Neural cell (in vitro differentiated cells): Measurements from ENCODE around the gene CACNA1S. TPM values are rescaled to one million over a fixed set of nuclear protein-coding genes. Genes with fewer than 3 reads are reported as not detected.

Experiments
- H2AFZ ChIP-seq: fragments of 200-600, 300-800 bp; sonication (generic), shearing (Covaris generic); 2 replicates; pipeline ENCODE4 v1.6.0; 2014; ENCODE audit warnings: low read depth, mild to moderate bottlenecking, antibody characterized with exemption, low read length, moderate library complexity
- H3F3A ChIP-seq: fragments of 200-600 bp; shearing (Covaris generic); 2 replicates; pipeline ENCODE4 v1.6.1; 2016; ENCODE audit warnings: mild to moderate bottlenecking, moderate library complexity, mixed read lengths, antibody characterized with exemption, low read length; ENCODE audit not compliant: insufficient read depth, poor library complexity, severe bottlenecking
- H3K27ac ChIP-seq: fragments of 200-600, 300-800 bp; sonication (generic), shearing (Covaris generic); 2 replicates; pipeline ENCODE4 v1.5.1; 2014; ENCODE audit warnings: mild to moderate bottlenecking, low read length, moderate library complexity
- H3K27me3 ChIP-seq: fragments of 300-800, 200-600 bp; sonication (generic), shearing (Covaris generic); 2 replicates; pipeline ENCODE4 v1.6.0; 2014; ENCODE audit warnings: mild to moderate bottlenecking, low read depth, low read length, moderate library complexity; ENCODE audit not compliant: insufficient read depth
- H3K36me3 ChIP-seq: fragments of 300-800, 200-600 bp; sonication (generic), shearing (Covaris generic); 2 replicates; pipeline ENCODE4 v1.5.1; 2014; ENCODE audit warnings: mild to moderate bottlenecking, antibody characterized with exemption, low read length, moderate library complexity; ENCODE audit not compliant: insufficient read depth
- H3K4me2 ChIP-seq: fragments of 300-800, 200-600 bp; sonication (generic), shearing (Covaris generic); 2 replicates; pipeline ENCODE4 v1.6.0; 2014; ENCODE audit warnings: mild to moderate bottlenecking, low read length
- H3K4me3 ChIP-seq: fragments of 300-800, 200-600 bp; sonication (generic), shearing (Covaris generic); 2 replicates; pipeline ENCODE4 v1.5.1; 2014; ENCODE audit warnings: mild to moderate bottlenecking, low read length, moderate library complexity
- H3K79me2 ChIP-seq: fragments of 200-600 bp; shearing (Covaris generic); replicated peaks from 2 replicates; pipeline ENCODE4 v1.6.0; 2014; ENCODE audit warnings: mild to moderate bottlenecking, low read length, moderate library complexity; ENCODE audit not compliant: insufficient read depth
- H3K9ac ChIP-seq: fragments of 300-800, 200-600 bp; sonication (generic), shearing (Covaris generic); 2 replicates; pipeline ENCODE4 v1.6.1; 2016; ENCODE audit warnings: mild to moderate bottlenecking, low read length, mixed read lengths
- H3K9me2 ChIP-seq: fragments of 200-600 bp; shearing (Covaris generic); 2 replicates; pipeline ENCODE4 v1.6.1; 2016; ENCODE audit warnings: mild to moderate bottlenecking, low read length, mixed read lengths; ENCODE audit not compliant: insufficient read depth
- H3K9me3 ChIP-seq: fragments of 200-600, 300-800 bp; sonication (generic), shearing (Covaris generic); 2 replicates; pipeline ENCODE4 v1.6.1; 2016; ENCODE audit warnings: mild to moderate bottlenecking, mixed run types, low read length, moderate library complexity, mixed read lengths
- H4K20me1 ChIP-seq: fragments of 200-600 bp; shearing (Covaris generic); 2 replicates; pipeline ENCODE4 v1.6.1; 2016; ENCODE audit warnings: mild to moderate bottlenecking, mixed run types; ENCODE audit not compliant: insufficient read depth
- EP300 ChIP-seq: fragments of 450-650 bp; conservative IDR thresholded peaks from 2 replicates; pipeline ENCODE4 v1.6.1; 2014; ENCODE audit warnings: antibody characterized with exemption, mild to moderate bottlenecking, moderate library complexity; ENCODE audit not compliant: poor library complexity, severe bottlenecking
- EZH2 ChIP-seq: fragments of 200-600, 300-800 bp; shearing (Covaris generic), sonication (generic); IDR thresholded peaks from 2 replicates; pipeline ENCODE4 v1.6.1; 2014; ENCODE audit warnings: antibody characterized with exemption, low read length, borderline replicate concordance, mild to moderate bottlenecking; ENCODE audit not compliant: insufficient read depth, poor library complexity, severe bottlenecking
- MXI1 ChIP-seq: fragments of 450-650 bp; conservative IDR thresholded peaks from 2 replicates; pipeline ENCODE4 v1.6.1; 2014; ENCODE audit warnings: antibody characterized with exemption, mild to moderate bottlenecking; ENCODE audit not compliant: poor library complexity, severe bottlenecking
- POLR2AphosphoS5 ChIP-seq: IDR thresholded peaks from 2 replicates; pipeline ENCODE4 v1.6.1; 2012
- RAD21 ChIP-seq: fragments of 450-650 bp; conservative IDR thresholded peaks from 2 replicates; pipeline ENCODE4 v1.6.1; 2014; ENCODE audit warnings: antibody characterized with exemption, mild to moderate bottlenecking, moderate library complexity
- SMC3 ChIP-seq: fragments of 450-650 bp; conservative IDR thresholded peaks from 2 replicates; pipeline ENCODE4 v1.6.1; 2014; ENCODE audit warnings: antibody characterized with exemption, mild to moderate bottlenecking, moderate library complexity; ENCODE audit not compliant: poor library complexity
- TAF1 ChIP-seq: IDR thresholded peaks from 2 replicates; pipeline ENCODE4 v1.6.1; 2012; ENCODE audit warnings: low read depth
- polyA plus RNA-seq: library from polyadenylated mRNA; depleted of rRNA; stranded (reverse); fragments of >200 nt; gene quantifications from 2 replicates; pipeline ENCODE4 v1.2.3, GENCODE V29; 2014
- TF ChIP-seq, protein P1 (sequence below): IDR thresholded peaks from 2 replicates; pipeline ENCODE4 v1.6.1; 2012; ENCODE audit warnings: borderline replicate concordance
- TF ChIP-seq, protein P2 (sequence below): fragments of 450-650 bp; IDR thresholded peaks from 2 replicates; pipeline ENCODE4 v1.5.1; 2014; ENCODE audit warnings: antibody characterized with exemption, mild to moderate bottlenecking, moderate library complexity; ENCODE audit not compliant: poor library complexity, severe bottlenecking

The CACNA1S gene
- polyA plus RNA-seq, 1 donor from 2014 or later = 0.05 TPM

DNA sequence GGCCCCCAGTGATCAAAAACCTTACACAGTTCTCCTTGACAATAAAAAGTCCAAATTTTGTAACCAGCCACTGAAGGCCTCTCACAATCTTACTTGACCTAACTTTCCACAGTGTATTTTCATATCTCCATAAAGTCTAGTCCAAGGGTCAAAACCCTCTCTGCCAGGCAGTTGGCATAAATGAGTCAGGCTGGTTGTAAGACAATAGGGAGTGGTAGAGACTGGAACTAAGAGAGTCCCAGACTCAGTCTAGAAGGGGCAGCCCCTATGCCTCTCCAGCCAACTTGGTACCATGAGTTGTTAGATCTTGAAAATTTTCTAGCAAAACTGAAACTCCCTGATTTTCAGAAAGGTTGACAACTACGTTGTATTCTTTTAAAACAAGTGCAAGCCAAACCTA is 109.7 kb downstream of the CACNA1S start:
- no peaks in the 10 kb centered on the region for H3K9me3 ChIP-seq
- no peak overlapping the region for H3K4me2 ChIP-seq
- H3F3A ChIP-seq = no peaks in the 10 kb centered on the region
- H4K20me1 ChIP-seq = peaks cover under 1% of the 10 kb centered on the region
- no peak overlapping the region for H2AFZ ChIP-seq
- peaks cover 1% of the 10 kb centered on the region for H3K79me2 ChIP-seq
- H3K27ac ChIP-seq = no peak overlapping the region
- TF ChIP-seq RAD21 (no peak), MXI1 (no peak), EP300 (no peak), POLR2AphosphoS5 (no peak), EZH2 (no peak)
- TF ChIP-seq, protein P1, sequence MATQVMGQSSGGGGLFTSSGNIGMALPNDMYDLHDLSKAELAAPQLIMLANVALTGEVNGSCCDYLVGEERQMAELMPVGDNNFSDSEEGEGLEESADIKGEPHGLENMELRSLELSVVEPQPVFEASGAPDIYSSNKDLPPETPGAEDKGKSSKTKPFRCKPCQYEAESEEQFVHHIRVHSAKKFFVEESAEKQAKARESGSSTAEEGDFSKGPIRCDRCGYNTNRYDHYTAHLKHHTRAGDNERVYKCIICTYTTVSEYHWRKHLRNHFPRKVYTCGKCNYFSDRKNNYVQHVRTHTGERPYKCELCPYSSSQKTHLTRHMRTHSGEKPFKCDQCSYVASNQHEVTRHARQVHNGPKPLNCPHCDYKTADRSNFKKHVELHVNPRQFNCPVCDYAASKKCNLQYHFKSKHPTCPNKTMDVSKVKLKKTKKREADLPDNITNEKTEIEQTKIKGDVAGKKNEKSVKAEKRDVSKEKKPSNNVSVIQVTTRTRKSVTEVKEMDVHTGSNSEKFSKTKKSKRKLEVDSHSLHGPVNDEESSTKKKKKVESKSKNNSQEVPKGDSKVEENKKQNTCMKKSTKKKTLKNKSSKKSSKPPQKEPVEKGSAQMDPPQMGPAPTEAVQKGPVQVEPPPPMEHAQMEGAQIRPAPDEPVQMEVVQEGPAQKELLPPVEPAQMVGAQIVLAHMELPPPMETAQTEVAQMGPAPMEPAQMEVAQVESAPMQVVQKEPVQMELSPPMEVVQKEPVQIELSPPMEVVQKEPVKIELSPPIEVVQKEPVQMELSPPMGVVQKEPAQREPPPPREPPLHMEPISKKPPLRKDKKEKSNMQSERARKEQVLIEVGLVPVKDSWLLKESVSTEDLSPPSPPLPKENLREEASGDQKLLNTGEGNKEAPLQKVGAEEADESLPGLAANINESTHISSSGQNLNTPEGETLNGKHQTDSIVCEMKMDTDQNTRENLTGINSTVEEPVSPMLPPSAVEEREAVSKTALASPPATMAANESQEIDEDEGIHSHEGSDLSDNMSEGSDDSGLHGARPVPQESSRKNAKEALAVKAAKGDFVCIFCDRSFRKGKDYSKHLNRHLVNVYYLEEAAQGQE = no peak
- TF ChIP-seq, protein P2, sequence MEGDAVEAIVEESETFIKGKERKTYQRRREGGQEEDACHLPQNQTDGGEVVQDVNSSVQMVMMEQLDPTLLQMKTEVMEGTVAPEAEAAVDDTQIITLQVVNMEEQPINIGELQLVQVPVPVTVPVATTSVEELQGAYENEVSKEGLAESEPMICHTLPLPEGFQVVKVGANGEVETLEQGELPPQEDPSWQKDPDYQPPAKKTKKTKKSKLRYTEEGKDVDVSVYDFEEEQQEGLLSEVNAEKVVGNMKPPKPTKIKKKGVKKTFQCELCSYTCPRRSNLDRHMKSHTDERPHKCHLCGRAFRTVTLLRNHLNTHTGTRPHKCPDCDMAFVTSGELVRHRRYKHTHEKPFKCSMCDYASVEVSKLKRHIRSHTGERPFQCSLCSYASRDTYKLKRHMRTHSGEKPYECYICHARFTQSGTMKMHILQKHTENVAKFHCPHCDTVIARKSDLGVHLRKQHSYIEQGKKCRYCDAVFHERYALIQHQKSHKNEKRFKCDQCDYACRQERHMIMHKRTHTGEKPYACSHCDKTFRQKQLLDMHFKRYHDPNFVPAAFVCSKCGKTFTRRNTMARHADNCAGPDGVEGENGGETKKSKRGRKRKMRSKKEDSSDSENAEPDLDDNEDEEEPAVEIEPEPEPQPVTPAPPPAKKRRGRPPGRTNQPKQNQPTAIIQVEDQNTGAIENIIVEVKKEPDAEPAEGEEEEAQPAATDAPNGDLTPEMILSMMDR = no peak
- no peaks in the 10 kb centered on the region for H3K9me2 ChIP-seq
- no peak overlapping the region for H3K9ac ChIP-seq
- no peaks in the 10 kb centered on the region for H3K27me3 ChIP-seq
- H3K4me3 ChIP-seq = no peak overlapping the region
- peaks cover 25% of the 10 kb centered on the region for H3K36me3 ChIP-seq

DNA sequence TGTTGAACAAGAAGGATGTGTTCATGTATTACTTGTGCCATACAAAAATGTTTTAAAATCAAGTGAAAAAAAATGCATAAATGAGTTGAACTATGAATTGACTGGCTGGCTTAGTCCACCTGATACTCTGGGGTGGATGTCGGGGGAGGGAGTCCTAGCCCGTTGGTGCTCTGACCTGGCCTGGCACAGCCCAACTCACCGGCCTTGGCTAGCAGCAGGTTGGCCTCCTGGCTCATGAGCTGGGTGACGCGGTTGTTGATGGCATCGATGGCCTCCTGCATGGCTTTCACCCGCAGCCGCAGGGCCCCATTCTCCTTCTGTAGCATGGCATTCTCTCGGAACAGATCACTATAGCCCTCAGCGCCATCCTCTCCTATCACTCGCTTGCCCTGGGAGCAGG is 110.3 kb downstream of the CACNA1S start:
- H2AFZ ChIP-seq = no peak overlapping the region
- H4K20me1 ChIP-seq = no peaks in the 10 kb centered on the region
- no peak overlapping the region for H3K27ac ChIP-seq
- peaks cover 25% of the 10 kb centered on the region for H3K36me3 ChIP-seq
- no peaks in the 10 kb centered on the region for H3K9me2 ChIP-seq
- H3K9ac ChIP-seq = no peak overlapping the region
- no peaks in the 10 kb centered on the region for H3K27me3 ChIP-seq
- H3K4me2 ChIP-seq = no peak overlapping the region
- no peaks in the 10 kb centered on the region for H3K9me3 ChIP-seq
- H3F3A ChIP-seq = no peaks in the 10 kb centered on the region
- no peaks in the 10 kb centered on the region for H3K79me2 ChIP-seq
- TF ChIP-seq TAF1 (no peak), EP300 (no peak), MXI1 (no peak), RAD21 (no peak), POLR2AphosphoS5 (no peak), SMC3 (no peak), EZH2 (no peak)
- TF ChIP-seq, protein P2 = no peak
- TF ChIP-seq, protein P1 = no peak
- H3K4me3 ChIP-seq = no peak overlapping the region
